ENCODE results near the gene RAD51B. TPM values are rescaled to one million over a fixed set of nuclear protein-coding genes. Genes with fewer than 3 reads are reported as not detected.

RAD51B gene
- total RNA-seq, 1 experiment from 2014 or later: 14.2 TPM

DNA sequence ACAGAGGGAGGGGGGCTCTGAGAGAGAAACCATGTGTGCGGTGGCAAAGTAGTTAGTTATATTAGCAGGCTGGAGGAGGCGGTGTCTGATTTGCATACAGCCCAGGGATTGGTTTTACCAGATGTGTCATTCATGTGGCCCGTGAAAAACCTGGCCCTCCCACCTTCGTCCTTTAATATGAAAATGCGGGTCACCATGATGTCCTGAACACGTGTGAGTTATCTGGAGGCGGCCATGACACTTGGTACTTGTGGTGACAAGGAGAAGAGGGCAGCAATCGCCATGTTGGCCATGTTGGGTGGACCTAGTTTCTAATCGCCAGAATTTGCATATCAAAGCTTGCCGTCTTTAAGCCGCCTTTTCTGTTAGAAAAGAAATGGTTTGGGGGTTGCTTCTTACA is 108.8 kb downstream of the RAD51B start:
- Mint-ChIP-seq H3K36me3 (peaks cover 70% of the 10 kb centered on the region), H3K4me3 (no peak overlapping the region), H3K9me3 (peaks cover 66% of the 10 kb centered on the region), H3K27me3 (ENCODE audit: low read depth) (no peaks in the 10 kb centered on the region), H3K27ac (0 out of 2 replicates have a peak overlapping the region, but pooled peaks have one; percentile 58), H3K4me1 (peaks cover 36% of the 10 kb centered on the region)
- ATAC-seq (peak; percentile 95), DNase-seq (ENCODE audit: low spot score) (peak; percentile 36)
- POLR2A ChIA-PET: no interaction called here
- CTCF ChIA-PET: no interaction called here
- TF ChIP-seq MAX (CRISPR knock-in tag; IDR thresholded peaks at IDR 0.05): peak; percentile 77
- TF ChIP-seq JAZF1 (CRISPR knock-in tag; IDR thresholded peaks at IDR 0.05): no peak
- no peak for TF ChIP-seq AR (CRISPR knock-in tag; IDR thresholded peaks at IDR 0.05)
- no peak for TF ChIP-seq JUN (CRISPR knock-in tag; IDR thresholded peaks at IDR 0.05)
- 0 out of 2 replicates have a peak, but pooled peaks have one; percentile 22 for TF ChIP-seq USF2 (CRISPR knock-in tag; IDR thresholded peaks at IDR 0.05)

GRCh38 chr14:67932708-67933246 is 113.2 kb downstream of the RAD51B start:
- Mint-ChIP-seq H3K4me3 (no peak overlapping the region), H3K27ac (no peak overlapping the region; the same call in 1 of the 2 replicates), H3K36me3 (peaks cover 38% of the 10 kb centered on the region), H3K27me3 (ENCODE audit: low read depth) (no peaks in the 10 kb centered on the region), H3K4me1 (peaks cover 75% of the 10 kb centered on the region), H3K9me3 (peaks cover 31% of the 10 kb centered on the region)
- DNase-seq (ENCODE audit: low spot score): no peak
- ChIA-PET CTCF (interaction anchor here (0.9 to 2.2 kb wide), 10 partner anchors 9 to 891 kb away, joined by 3 to 11 read pairs (median 4); no protein-coding TSS in a partner anchor), POLR2A (interaction anchor here (1.1 kb wide), 1 partner anchor 237 kb away, joined by 3 read pairs; the partner anchor contains the start of gene RDH11)
- TF ChIP-seq IRF1 (CRISPR knock-in tag; IDR thresholded peaks at IDR 0.05) (no peak), JAZF1 (CRISPR knock-in tag; IDR thresholded peaks at IDR 0.05) (no peak), CREM (CRISPR knock-in tag; IDR thresholded peaks at IDR 0.05) (no peak), TEAD4 (CRISPR knock-in tag; IDR thresholded peaks at IDR 0.05) (no peak), NR2C2 (CRISPR knock-in tag; IDR thresholded peaks at IDR 0.05) (no peak), ESRRA (CRISPR knock-in tag; IDR thresholded peaks at IDR 0.05; ENCODE audit: borderline replicate concordance) (no peak), TEAD1 (CRISPR knock-in tag; IDR thresholded peaks at IDR 0.05) (no peak)
- ATAC-seq: no peak

GRCh38 chr14:67933266-67933665 is 113.7 kb downstream of the RAD51B start:
- peaks cover 33% of the 10 kb centered on the region for H3K36me3 Mint-ChIP-seq
- ChIA-PET CTCF (interaction anchor here (0.9 to 2.2 kb wide), 20 partner anchors 9 to 911 kb away, joined by 3 to 15 read pairs (median 5); no protein-coding TSS in a partner anchor), POLR2A (interaction anchor here (1.0 to 1.1 kb wide), 2 partner anchors 238 to 854 kb away, joined by 3 read pairs; partner anchors contain the start of gene RDH11)
- peaks cover 76% of the 10 kb centered on the region for H3K4me1 Mint-ChIP-seq
- ATAC-seq (no peak), DNase-seq (ENCODE audit: low spot score) (no peak)
- H3K27me3 Mint-ChIP-seq (ENCODE audit: low read depth): no peaks in the 10 kb centered on the region
- peaks cover 26% of the 10 kb centered on the region for H3K9me3 Mint-ChIP-seq
- no peak overlapping the region for H3K4me3 Mint-ChIP-seq
- peak overlapping the region; percentile 46; the same call in 1 of the 2 replicates for H3K27ac Mint-ChIP-seq
- TF ChIP-seq, protein P1, sequence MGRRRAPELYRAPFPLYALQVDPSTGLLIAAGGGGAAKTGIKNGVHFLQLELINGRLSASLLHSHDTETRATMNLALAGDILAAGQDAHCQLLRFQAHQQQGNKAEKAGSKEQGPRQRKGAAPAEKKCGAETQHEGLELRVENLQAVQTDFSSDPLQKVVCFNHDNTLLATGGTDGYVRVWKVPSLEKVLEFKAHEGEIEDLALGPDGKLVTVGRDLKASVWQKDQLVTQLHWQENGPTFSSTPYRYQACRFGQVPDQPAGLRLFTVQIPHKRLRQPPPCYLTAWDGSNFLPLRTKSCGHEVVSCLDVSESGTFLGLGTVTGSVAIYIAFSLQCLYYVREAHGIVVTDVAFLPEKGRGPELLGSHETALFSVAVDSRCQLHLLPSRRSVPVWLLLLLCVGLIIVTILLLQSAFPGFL (CRISPR knock-in tag; IDR thresholded peaks at IDR 0.05; ENCODE audit: borderline replicate concordance): no peak
- TF ChIP-seq TEAD1 (CRISPR knock-in tag; IDR thresholded peaks at IDR 0.05): no peak
- TF ChIP-seq IRF1 (CRISPR knock-in tag; IDR thresholded peaks at IDR 0.05): no peak
- no peak for TF ChIP-seq SMAD3 (CRISPR knock-in tag; IDR thresholded peaks at IDR 0.05; ENCODE audit: borderline replicate concordance)
- no peak for TF ChIP-seq ZNF138 (CRISPR knock-in tag; conservative IDR thresholded peaks at IDR 0.05)
- TF ChIP-seq, protein P2, sequence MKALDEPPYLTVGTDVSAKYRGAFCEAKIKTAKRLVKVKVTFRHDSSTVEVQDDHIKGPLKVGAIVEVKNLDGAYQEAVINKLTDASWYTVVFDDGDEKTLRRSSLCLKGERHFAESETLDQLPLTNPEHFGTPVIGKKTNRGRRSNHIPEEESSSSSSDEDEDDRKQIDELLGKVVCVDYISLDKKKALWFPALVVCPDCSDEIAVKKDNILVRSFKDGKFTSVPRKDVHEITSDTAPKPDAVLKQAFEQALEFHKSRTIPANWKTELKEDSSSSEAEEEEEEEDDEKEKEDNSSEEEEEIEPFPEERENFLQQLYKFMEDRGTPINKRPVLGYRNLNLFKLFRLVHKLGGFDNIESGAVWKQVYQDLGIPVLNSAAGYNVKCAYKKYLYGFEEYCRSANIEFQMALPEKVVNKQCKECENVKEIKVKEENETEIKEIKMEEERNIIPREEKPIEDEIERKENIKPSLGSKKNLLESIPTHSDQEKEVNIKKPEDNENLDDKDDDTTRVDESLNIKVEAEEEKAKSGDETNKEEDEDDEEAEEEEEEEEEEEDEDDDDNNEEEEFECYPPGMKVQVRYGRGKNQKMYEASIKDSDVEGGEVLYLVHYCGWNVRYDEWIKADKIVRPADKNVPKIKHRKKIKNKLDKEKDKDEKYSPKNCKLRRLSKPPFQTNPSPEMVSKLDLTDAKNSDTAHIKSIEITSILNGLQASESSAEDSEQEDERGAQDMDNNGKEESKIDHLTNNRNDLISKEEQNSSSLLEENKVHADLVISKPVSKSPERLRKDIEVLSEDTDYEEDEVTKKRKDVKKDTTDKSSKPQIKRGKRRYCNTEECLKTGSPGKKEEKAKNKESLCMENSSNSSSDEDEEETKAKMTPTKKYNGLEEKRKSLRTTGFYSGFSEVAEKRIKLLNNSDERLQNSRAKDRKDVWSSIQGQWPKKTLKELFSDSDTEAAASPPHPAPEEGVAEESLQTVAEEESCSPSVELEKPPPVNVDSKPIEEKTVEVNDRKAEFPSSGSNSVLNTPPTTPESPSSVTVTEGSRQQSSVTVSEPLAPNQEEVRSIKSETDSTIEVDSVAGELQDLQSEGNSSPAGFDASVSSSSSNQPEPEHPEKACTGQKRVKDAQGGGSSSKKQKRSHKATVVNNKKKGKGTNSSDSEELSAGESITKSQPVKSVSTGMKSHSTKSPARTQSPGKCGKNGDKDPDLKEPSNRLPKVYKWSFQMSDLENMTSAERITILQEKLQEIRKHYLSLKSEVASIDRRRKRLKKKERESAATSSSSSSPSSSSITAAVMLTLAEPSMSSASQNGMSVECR (CRISPR knock-in tag; IDR thresholded peaks at IDR 0.05; ENCODE audit: borderline replicate concordance): no peak
- TF ChIP-seq TCF7 (CRISPR knock-in tag; IDR thresholded peaks at IDR 0.05; ENCODE audit: low read depth): no peak
- no peak for TF ChIP-seq CBFB (CRISPR knock-in tag; IDR thresholded peaks at IDR 0.05; ENCODE audit: low read depth)
